Pancreas (tissue), 10 donors: ENCODE results near the gene KRT32. TPM values are rescaled to one million over a fixed set of nuclear protein-coding genes. Genes with fewer than 3 reads are reported as not detected.

Experiments
- ATAC-seq, 4 donors: fragments of 200-7000 bp; cut with Tn5 transposase; one replicate each; pipeline versions ENCODE4 v1.8.0 to v1.9.1; 2020; ENCODE audit warnings: mild to moderate bottlenecking in 4 of 4, moderate library complexity in 4 of 4
- DNase-seq, 6 donors: peaks; one replicate each; pipeline ENCODE4 v3.0.0-alpha.2; 2020
- FAIRE-seq: peaks from 2 replicates; lab custom pipeline; 2012; peaks lifted over from hg19 to GRCh38; lab: Jason Lieb, UNC
- H3K27ac ChIP-seq, 4 donors: fragments of 200-600 bp; sonication (generic); 1 replicate in 3 of 4; 2 replicates in 1 of 4; pipeline versions ENCODE4 v1.5.0 to v1.8.0; 2020
- H3K27me3 ChIP-seq, 4 donors: fragments of 200-600 bp; one replicate each; pipeline ENCODE4 v1.8.0; 2021
- H3K36me3 ChIP-seq, 3 donors: fragments of 200-600 bp; sonication (generic) in 1 of 3; one replicate each; pipeline versions ENCODE4 v1.5.0 to v1.8.0; 2020 to 2021
- H3K4me1 ChIP-seq, 3 donors: fragments of 200-600 bp; one replicate each; pipeline ENCODE4 v1.8.0; 2021
- H3K4me3 ChIP-seq, 4 donors: fragments of 200-600 bp; sonication (generic) in 2 of 4; one replicate each; pipeline versions ENCODE4 v1.5.0 to v1.8.0; 2020 to 2021
- H3K9me3 ChIP-seq, 4 donors: fragments of 200-600 bp; one replicate each; pipeline ENCODE4 v1.8.0; 2021
- CTCF ChIP-seq, 4 donors: fragments of 200-600 bp; sonication (generic) in 3 of 4; IDR thresholded peaks; one replicate each; pipeline versions ENCODE4 v1.5.0 to v1.8.0; 2021; ENCODE audit warnings: antibody characterized with exemption in 4 of 4
- WGBS, 2 donors: extraction: QIAGEN DNeasy Blood & Tissue Kit; methylation state at CpG; one replicate each; pipeline ENCODE4 v1.1.7; 2013; 5-methylcytosine and 5-hydroxymethylcytosine counted together
- intact Hi-C, 3 donors: fragments of 100-400 bp; cut with DNase I; formaldehyde crosslinking; loops; one replicate each; pipeline versions ENCODE4 v1.11.1 to v1.14.2; 2022
- polyA plus RNA-seq, 2 donors: library from polyadenylated mRNA; stranded (reverse); fragments of 200-250 nt; gene quantifications; one replicate each; pipeline ENCODE4 v1.2.3, GENCODE V29; 2013
- total RNA-seq, 6 donors: library from RNA; stranded (reverse); fragmentation: NEBNext Ultra II Directional in 4 of 6; extraction: Animal tissue kit (Norgen Biotek cat#: 25700) in 4 of 6; gene quantifications; one replicate each; pipeline versions ENCODE4 v1.2.1 to v1.2.4, GENCODE V29; 2021 to 2023
- donor health status: healthy with polysubstance abuse.
- donor health status: DM: no; HTN: no; CAD: no; lungs with moderate emphysema.
- donor health status: DM: no; HTN: no; CAD: no.
- donor health status: control.
- donor health status: control.
- donor health status: Bipolar disorder and iron deficiency.
- donor health status: DM: yes; HTN: yes; CAD: no.
- donor health status: DM: no; HTN: no; CAD: no.
- donor health status: DM: no; HTN: no; CAD: no.
- donor health status: DM: yes; HTN: yes; CAD: no.

KRT32 gene
- total and polyA plus RNA-seq, 8 donors: 0.05 TPM; not detected in 7

DNA sequence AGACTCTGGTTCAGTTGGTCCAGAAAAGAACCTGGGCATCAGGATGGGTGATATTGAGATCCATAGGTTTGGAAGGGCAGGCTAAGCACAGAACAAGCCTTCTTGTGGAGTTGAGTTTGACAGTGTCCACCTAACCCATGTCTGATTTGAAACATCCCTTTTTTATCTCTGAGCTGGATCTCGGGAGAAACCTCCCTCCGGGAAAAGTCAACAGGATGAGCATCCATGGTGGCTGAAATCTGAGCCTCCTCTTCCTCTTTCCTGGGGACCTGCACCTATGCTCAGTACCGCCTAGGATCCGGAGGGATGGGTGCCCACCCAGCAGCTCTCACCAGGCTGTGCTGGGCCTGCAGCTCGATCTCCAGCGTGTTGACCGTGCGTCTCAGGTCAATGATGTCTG is 3.4 kb downstream of the KRT32 start:
- ATAC-seq (no peak), FAIRE-seq (no peak), DNase-seq (no peak)
- H3K36me3 ChIP-seq: no peaks in the 10 kb centered on the region
- no peak for TF ChIP-seq CTCF (IDR thresholded peaks at IDR 0.05)
- H3K4me1 ChIP-seq: no peaks in the 10 kb centered on the region
- no peaks in the 10 kb centered on the region for H3K27me3 ChIP-seq
- intact Hi-C loops: no loop called here
- H3K9me3 ChIP-seq: no peaks in the 10 kb centered on the region
- 80 to 87% methylated on average over 8 of the region's 8 CpGs for WGBS, 2 donors
- no peak overlapping the region for H3K27ac ChIP-seq
- H3K4me3 ChIP-seq: no peak overlapping the region

DNA sequence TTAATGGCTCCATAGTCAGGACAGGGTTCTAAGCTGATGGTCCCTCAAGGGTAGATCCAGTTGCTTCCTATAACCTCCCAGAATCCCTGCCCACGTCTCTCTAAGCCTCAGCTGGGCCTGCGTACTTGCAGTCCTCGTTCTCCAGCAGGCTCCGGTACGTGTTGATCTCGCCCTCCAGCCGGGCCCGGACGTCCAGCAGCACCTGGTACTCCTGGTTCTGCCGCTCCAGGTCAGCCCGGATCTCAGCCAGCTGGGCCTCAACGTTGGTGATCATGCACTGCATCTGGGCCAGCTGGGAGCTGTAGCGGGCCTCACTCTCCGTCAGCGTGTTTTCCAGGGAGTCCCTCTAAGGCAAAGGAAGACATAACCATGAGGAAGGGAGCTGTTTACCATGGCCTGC is 4.5 kb downstream of the KRT32 start:
- H3K27ac ChIP-seq: no peak overlapping the region
- no peaks in the 10 kb centered on the region for H3K4me1 ChIP-seq
- TF ChIP-seq CTCF (IDR thresholded peaks at IDR 0.05): no peak
- ATAC-seq (no peak), FAIRE-seq (no peak), DNase-seq (no peak)
- no peaks in the 10 kb centered on the region for H3K9me3 ChIP-seq
- H3K36me3 ChIP-seq: no peaks in the 10 kb centered on the region
- 74 to 76% methylated on average over 15 of the region's 15 CpGs for WGBS, 2 donors
- H3K27me3 ChIP-seq: no peaks in the 10 kb centered on the region
- intact Hi-C loops: no loop called here
- no peak overlapping the region for H3K4me3 ChIP-seq

GRCh38 chr17:41457676-41458075 is 9.5 kb downstream of the KRT32 start:
- no peaks in the 10 kb centered on the region for H3K4me1 ChIP-seq
- H3K9me3 ChIP-seq: no peaks in the 10 kb centered on the region
- intact Hi-C loops: no loop called here
- FAIRE-seq (no peak), DNase-seq (no peak), ATAC-seq (no peak)
- WGBS, 2 donors: 54 to 65% methylated on average over 4 of the region's 4 CpGs
- no peaks in the 10 kb centered on the region for H3K27me3 ChIP-seq
- no peak overlapping the region for H3K27ac ChIP-seq
- no peak for TF ChIP-seq CTCF (IDR thresholded peaks at IDR 0.05)
- no peaks in the 10 kb centered on the region for H3K36me3 ChIP-seq
- H3K4me3 ChIP-seq: no peak overlapping the region

GRCh38 chr17:41456204-41456603 is 11.0 kb downstream of the KRT32 start:
- Histone ChIP-seq H3K27me3 (no peaks in the 10 kb centered on the region), H3K4me3 (no peak overlapping the region), H3K27ac (no peak overlapping the region), H3K36me3 (no peaks in the 10 kb centered on the region), H3K9me3 (no peaks in the 10 kb centered on the region), H3K4me1 (no peaks in the 10 kb centered on the region)
- TF ChIP-seq CTCF (IDR thresholded peaks at IDR 0.05): no peak
- FAIRE-seq (no peak), ATAC-seq (no peak), DNase-seq (no peak)
- 69 to 77% methylated on average over 3 of the region's 3 CpGs for WGBS, 2 donors
- intact Hi-C loops: no loop called here

- no peak for ATAC-seq
- Histone ChIP-seq H3K4me1 (no peaks in the 10 kb centered on the region), H3K27ac (no peak overlapping the region), H3K4me3 (no peak overlapping the region), H3K9me3 (no peaks in the 10 kb centered on the region), H3K27me3 (no peaks in the 10 kb centered on the region), H3K36me3 (no peaks in the 10 kb centered on the region)
- WGBS, 2 donors: 65 to 67% methylated on average over 1 of the region's 1 CpG
- no peak for FAIRE-seq
- TF ChIP-seq CTCF (IDR thresholded peaks at IDR 0.05): no peak
- intact Hi-C loops: no loop called here
- DNase-seq: no peak
Observed at GRCh38 chr17:41455236-41455635, 11.9 kb downstream of the KRT32 start.
